KMS-11 (cell line): ENCODE results near the gene PLCG2.

Source experiments
- H2AFZ ChIP-seq: fragments of 200-600 bp; sonication (generic); 2 replicates; pipeline ENCODE4 v1.6.1; 2016; ENCODE audit warnings: antibody characterized with exemption, mixed run types, low read depth
- H3K27ac ChIP-seq: fragments of 200-600 bp; sonication (generic); 2 replicates; pipeline ENCODE4 v1.6.1; 2016; ENCODE audit warnings: mild to moderate bottlenecking, mixed run types
- H3K27me3 ChIP-seq: fragments of 200-600 bp; sonication (generic); 2 replicates; pipeline ENCODE4 v1.6.1; 2017; ENCODE audit warnings: mild to moderate bottlenecking, low read depth, mixed run types, moderate library complexity; ENCODE audit not compliant: insufficient read depth
- H3K36me3 ChIP-seq: fragments of 200-600 bp; sonication (generic); 2 replicates; pipeline ENCODE4 v1.6.1; 2017; ENCODE audit warnings: mild to moderate bottlenecking, mixed run types; ENCODE audit not compliant: insufficient read depth
- H3K4me1 ChIP-seq: fragments of 200-600 bp; sonication (generic); 2 replicates; pipeline ENCODE4 v1.6.1; 2016; ENCODE audit warnings: mild to moderate bottlenecking, low read depth, mixed run types; ENCODE audit not compliant: poor library complexity, severe bottlenecking
- H3K4me2 ChIP-seq: fragments of 200-600 bp; sonication (generic); 2 replicates; pipeline ENCODE4 v1.7.0; 2016; ENCODE audit warnings: mild to moderate bottlenecking, mixed run types
- H3K4me3 ChIP-seq: fragments of 200-600 bp; sonication (generic); IDR thresholded peaks from 2 replicates; pipeline ENCODE4 v1.6.1; 2017; ENCODE audit warnings: low read depth, low read length, mixed read lengths; ENCODE audit not compliant: insufficient read depth
- H3K79me2 ChIP-seq: fragments of 200-600 bp; sonication (generic); 2 replicates; pipeline ENCODE4 v1.6.1; 2016; ENCODE audit warnings: low read depth, mixed run types; ENCODE audit not compliant: insufficient read depth
- H3K9ac ChIP-seq: fragments of 200-600 bp; sonication (generic); 2 replicates; pipeline ENCODE4 v1.6.1; 2016; ENCODE audit warnings: mild to moderate bottlenecking, mixed run types
- H4K20me1 ChIP-seq: fragments of 200-600 bp; sonication (generic); 2 replicates; pipeline ENCODE4 v1.6.1; 2016; ENCODE audit warnings: mild to moderate bottlenecking, mixed run types; ENCODE audit not compliant: insufficient read depth
- CTCF ChIP-seq: fragments of 200-600 bp; sonication (generic); conservative IDR thresholded peaks from 2 replicates; pipeline ENCODE4 v1.6.1; 2017; ENCODE audit warnings: low read depth, mild to moderate bottlenecking, antibody characterized with exemption, low read length, moderate library complexity, mixed read lengths

The PLCG2 gene

GRCh38 chr16:81732699-81733098 is 46.4 kb upstream of the PLCG2 start:
- Histone ChIP-seq H3K27ac (no peak overlapping the region), H3K4me3 (no peak overlapping the region), H4K20me1 (no peaks in the 10 kb centered on the region), H3K79me2 (no peaks in the 10 kb centered on the region), H3K36me3 (no peaks in the 10 kb centered on the region), H3K27me3 (no peaks in the 10 kb centered on the region), H3K9ac (no peak overlapping the region), H3K4me2 (no peak overlapping the region), H3K4me1 (peaks cover 35% of the 10 kb centered on the region), H2AFZ (no peak overlapping the region)
- TF ChIP-seq CTCF: no peak

- no peak for TF ChIP-seq CTCF
- no peak overlapping the region for H3K9ac ChIP-seq
- no peaks in the 10 kb centered on the region for H3K27me3 ChIP-seq
- no peak overlapping the region for H3K4me2 ChIP-seq
- no peak overlapping the region for H2AFZ ChIP-seq
- H3K4me3 ChIP-seq: no peak overlapping the region
- no peaks in the 10 kb centered on the region for H3K79me2 ChIP-seq
- H4K20me1 ChIP-seq: no peaks in the 10 kb centered on the region
- H3K27ac ChIP-seq: no peak overlapping the region
- H3K4me1 ChIP-seq: peaks cover 37% of the 10 kb centered on the region
- no peaks in the 10 kb centered on the region for H3K36me3 ChIP-seq
These were observed 45.8 kb upstream of the PLCG2 start for GRCh38 chr16:81733295-81733694.

- H3K4me1 ChIP-seq: peaks cover 35% of the 10 kb centered on the region
- no peaks in the 10 kb centered on the region for H3K27me3 ChIP-seq
- TF ChIP-seq CTCF: no peak
- no peak overlapping the region for H3K27ac ChIP-seq
- H3K4me2 ChIP-seq: no peak overlapping the region
- H2AFZ ChIP-seq: no peak overlapping the region
- no peak overlapping the region for H3K9ac ChIP-seq
- H3K79me2 ChIP-seq: no peaks in the 10 kb centered on the region
- H4K20me1 ChIP-seq: no peaks in the 10 kb centered on the region
- H3K36me3 ChIP-seq: no peaks in the 10 kb centered on the region
- H3K4me3 ChIP-seq: no peak overlapping the region
These were observed 44.3 kb upstream of the PLCG2 start for GRCh38 chr16:81734632-81735434.

- Histone ChIP-seq H3K4me3 (no peak overlapping the region), H3K4me2 (peak overlapping the region; percentile 80), H3K36me3 (no peaks in the 10 kb centered on the region), H3K27ac (peak overlapping the region; percentile 43), H4K20me1 (no peaks in the 10 kb centered on the region), H3K27me3 (no peaks in the 10 kb centered on the region), H3K4me1 (peaks cover 36% of the 10 kb centered on the region), H3K79me2 (no peaks in the 10 kb centered on the region), H2AFZ (peak overlapping the region; percentile 84), H3K9ac (no peak overlapping the region; the same call in 1 of the 2 replicates)
- TF ChIP-seq CTCF: peak; percentile 88
These were observed 41.1 kb upstream of the PLCG2 start for GRCh38 chr16:81737885-81738536.
